Measurements from ENCODE around the gene TTC5.

TTC5 gene, protein sequence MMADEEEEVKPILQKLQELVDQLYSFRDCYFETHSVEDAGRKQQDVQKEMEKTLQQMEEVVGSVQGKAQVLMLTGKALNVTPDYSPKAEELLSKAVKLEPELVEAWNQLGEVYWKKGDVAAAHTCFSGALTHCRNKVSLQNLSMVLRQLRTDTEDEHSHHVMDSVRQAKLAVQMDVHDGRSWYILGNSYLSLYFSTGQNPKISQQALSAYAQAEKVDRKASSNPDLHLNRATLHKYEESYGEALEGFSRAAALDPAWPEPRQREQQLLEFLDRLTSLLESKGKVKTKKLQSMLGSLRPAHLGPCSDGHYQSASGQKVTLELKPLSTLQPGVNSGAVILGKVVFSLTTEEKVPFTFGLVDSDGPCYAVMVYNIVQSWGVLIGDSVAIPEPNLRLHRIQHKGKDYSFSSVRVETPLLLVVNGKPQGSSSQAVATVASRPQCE

DNA sequence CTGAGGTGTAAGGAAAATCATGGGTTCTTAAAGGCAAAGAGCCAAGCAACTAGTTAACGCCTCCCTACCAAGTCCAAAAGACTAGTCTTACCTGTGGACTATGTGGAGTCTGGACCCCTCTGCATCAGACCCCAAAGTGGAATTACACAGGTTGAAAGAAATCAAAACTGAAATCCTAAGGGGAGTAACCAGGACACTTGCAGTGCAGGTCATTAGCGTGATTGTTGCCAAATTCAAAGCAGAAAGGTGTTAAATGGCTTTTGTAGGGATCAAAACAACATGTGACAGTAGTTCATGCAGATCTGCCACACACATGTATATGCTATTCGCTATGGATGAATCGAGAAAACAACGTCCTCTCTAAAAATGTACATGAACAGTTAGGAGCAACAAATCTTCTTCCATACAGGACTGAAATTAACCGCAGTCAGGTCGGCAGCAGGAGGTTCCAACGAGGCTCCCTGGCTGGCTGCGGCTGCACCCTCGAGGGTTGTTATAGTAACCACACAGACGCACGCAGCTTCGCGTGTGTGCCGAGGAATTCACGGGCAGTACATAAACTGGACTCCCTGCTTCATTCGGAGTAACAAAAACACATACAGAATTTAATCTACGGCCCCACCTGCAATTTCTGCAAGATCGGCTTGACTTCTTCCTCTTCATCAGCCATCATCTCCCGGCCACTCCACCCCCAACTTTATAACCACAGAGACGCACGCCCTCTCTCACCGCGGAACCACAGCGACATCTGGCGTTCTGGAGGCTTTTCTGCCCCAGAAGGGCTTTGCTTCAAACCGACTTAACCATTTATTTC is at the start of gene TTC5:
Gene TTC5 (minus strand): TSS at position 687 of the 814 bp plus-strand sequence. CDS start 14 bp downstream, at position 673.
- Histone ChIP-seq H3K9me3 (ENCODE audit: control insufficient read depth, insufficient read depth, low read length) (no peaks in the 10 kb centered on the region), H3K27me3 (ENCODE audit: control insufficient read depth, low read length) (no peaks in the 10 kb centered on the region), H3K4me1 (ENCODE audit: control insufficient read depth, low read length) (peaks cover 20% of the 10 kb centered on the region), H3K79me2 (ENCODE audit: control insufficient read depth, low read length) (peaks cover 30% of the 10 kb centered on the region), H3K27ac (ENCODE audit: low read depth, low read length) (peak within 1 kb of the TSS; percentile 38; the same call in 1 of the 2 replicates), H3F3A (ENCODE audit: control insufficient read depth, insufficient read depth) (peaks cover 27% of the 10 kb centered on the region), H3K4me2 (ENCODE audit: low read length) (peak within 1 kb of the TSS; percentile 100), H3K4me3 (ENCODE audit: low read length) (peak within 1 kb of the TSS; percentile 100), H3K9me2 (replicated peaks; ENCODE audit: control insufficient read depth, low read length) (no peaks in the 10 kb centered on the region), H3K36me3 (ENCODE audit: control insufficient read depth, low read length) (peaks cover 15% of the 10 kb centered on the region), H4K20me1 (ENCODE audit: control insufficient read depth, insufficient read depth, low read depth, low read length) (no peaks in the 10 kb centered on the region; the same call in 1 of the 2 replicates)
- TF ChIP-seq EZH2phosphoT487 (IDR thresholded peaks at IDR 0.05; ENCODE audit: borderline replicate concordance, low read length), result no peak
- TF ChIP-seq, protein P1, sequence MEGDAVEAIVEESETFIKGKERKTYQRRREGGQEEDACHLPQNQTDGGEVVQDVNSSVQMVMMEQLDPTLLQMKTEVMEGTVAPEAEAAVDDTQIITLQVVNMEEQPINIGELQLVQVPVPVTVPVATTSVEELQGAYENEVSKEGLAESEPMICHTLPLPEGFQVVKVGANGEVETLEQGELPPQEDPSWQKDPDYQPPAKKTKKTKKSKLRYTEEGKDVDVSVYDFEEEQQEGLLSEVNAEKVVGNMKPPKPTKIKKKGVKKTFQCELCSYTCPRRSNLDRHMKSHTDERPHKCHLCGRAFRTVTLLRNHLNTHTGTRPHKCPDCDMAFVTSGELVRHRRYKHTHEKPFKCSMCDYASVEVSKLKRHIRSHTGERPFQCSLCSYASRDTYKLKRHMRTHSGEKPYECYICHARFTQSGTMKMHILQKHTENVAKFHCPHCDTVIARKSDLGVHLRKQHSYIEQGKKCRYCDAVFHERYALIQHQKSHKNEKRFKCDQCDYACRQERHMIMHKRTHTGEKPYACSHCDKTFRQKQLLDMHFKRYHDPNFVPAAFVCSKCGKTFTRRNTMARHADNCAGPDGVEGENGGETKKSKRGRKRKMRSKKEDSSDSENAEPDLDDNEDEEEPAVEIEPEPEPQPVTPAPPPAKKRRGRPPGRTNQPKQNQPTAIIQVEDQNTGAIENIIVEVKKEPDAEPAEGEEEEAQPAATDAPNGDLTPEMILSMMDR (IDR thresholded peaks at IDR 0.05; ENCODE audit: low read depth, low read length, poor library complexity, severe bottlenecking), result peak; percentile 90

DNA sequence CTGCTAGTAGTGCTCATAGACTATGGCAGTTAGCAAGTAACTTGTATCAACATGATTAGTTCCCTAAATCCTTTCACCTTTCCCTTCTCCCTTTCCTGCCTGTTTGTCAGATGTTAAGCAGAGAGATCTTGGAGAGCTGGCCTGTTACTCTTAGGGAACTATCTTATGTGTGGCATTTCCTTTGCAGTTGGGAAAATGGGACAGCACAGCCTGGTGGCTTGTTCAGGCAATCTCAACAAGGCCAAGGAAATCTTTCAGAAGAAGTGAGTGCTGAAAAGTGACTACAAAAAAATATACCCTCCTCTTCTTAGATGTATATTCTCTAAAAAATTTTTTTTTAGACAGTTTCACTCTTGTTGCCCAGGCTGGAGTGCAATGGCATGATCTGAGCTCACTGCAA is 45.1 kb upstream of the TTC5 start:
- Histone ChIP-seq H3K9me3 (ENCODE audit: control insufficient read depth, insufficient read depth, low read length) (no peaks in the 10 kb centered on the region), H3K27ac (ENCODE audit: low read depth, low read length) (no peak overlapping the region), H3K4me2 (ENCODE audit: low read length) (no peak overlapping the region), H4K20me1 (ENCODE audit: control insufficient read depth, insufficient read depth, low read depth, low read length) (no peaks in the 10 kb centered on the region), H3K36me3 (ENCODE audit: control insufficient read depth, low read length) (peaks cover 89% of the 10 kb centered on the region), H3K9me2 (replicated peaks; ENCODE audit: control insufficient read depth, low read length) (no peaks in the 10 kb centered on the region), H3K4me3 (ENCODE audit: low read length) (no peak overlapping the region), H3F3A (ENCODE audit: control insufficient read depth, insufficient read depth) (no peaks in the 10 kb centered on the region), H3K4me1 (ENCODE audit: control insufficient read depth, low read length) (no peaks in the 10 kb centered on the region), H3K27me3 (ENCODE audit: control insufficient read depth, low read length) (no peaks in the 10 kb centered on the region), H3K79me2 (ENCODE audit: control insufficient read depth, low read length) (peaks cover 1% of the 10 kb centered on the region; the same call in 1 of the 2 replicates)
- TF ChIP-seq EZH2phosphoT487 (IDR thresholded peaks at IDR 0.05; ENCODE audit: borderline replicate concordance, low read length), result no peak
- TF ChIP-seq, protein P1 (IDR thresholded peaks at IDR 0.05; ENCODE audit: low read depth, low read length, poor library complexity, severe bottlenecking), result no peak

DNA sequence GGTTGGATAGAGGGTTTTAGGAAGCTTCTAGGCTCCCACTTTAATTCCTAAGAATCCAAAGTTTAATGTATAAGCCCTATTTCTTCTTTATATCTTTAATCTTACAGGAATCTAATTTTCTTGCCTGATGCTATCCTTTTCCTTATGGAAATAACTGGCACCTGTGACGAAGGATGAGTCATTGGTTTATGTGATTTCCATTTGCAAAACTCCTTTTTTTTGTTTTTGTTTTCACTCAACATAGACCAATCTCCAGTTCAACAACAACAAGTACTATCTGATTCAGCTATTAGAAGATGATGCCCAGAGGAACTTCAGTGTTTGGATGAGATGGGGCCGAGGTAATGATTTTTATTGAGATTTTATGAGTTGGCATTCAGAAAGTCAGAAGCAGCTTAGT is 44.5 kb upstream of the TTC5 start:
- no peak overlapping the region for H3K27ac ChIP-seq (ENCODE audit: low read depth, low read length)
- no peaks in the 10 kb centered on the region for H3K9me3 ChIP-seq (ENCODE audit: control insufficient read depth, insufficient read depth, low read length)
- no peaks in the 10 kb centered on the region for H4K20me1 ChIP-seq (ENCODE audit: control insufficient read depth, insufficient read depth, low read depth, low read length)
- TF ChIP-seq, protein P1 (IDR thresholded peaks at IDR 0.05; ENCODE audit: low read depth, low read length, poor library complexity, severe bottlenecking), result no peak
- no peak for TF ChIP-seq EZH2phosphoT487 (IDR thresholded peaks at IDR 0.05; ENCODE audit: borderline replicate concordance, low read length)
- peaks cover 90% of the 10 kb centered on the region for H3K36me3 ChIP-seq (ENCODE audit: control insufficient read depth, low read length)
- peaks cover 7% of the 10 kb centered on the region for H3K79me2 ChIP-seq (ENCODE audit: control insufficient read depth, low read length)
- H3K4me3 ChIP-seq (ENCODE audit: low read length), result no peak overlapping the region
- no peaks in the 10 kb centered on the region for H3K4me1 ChIP-seq (ENCODE audit: control insufficient read depth, low read length)
- H3K4me2 ChIP-seq (ENCODE audit: low read length), result no peak overlapping the region
- H3F3A ChIP-seq (ENCODE audit: control insufficient read depth, insufficient read depth), result no peaks in the 10 kb centered on the region
- no peaks in the 10 kb centered on the region for H3K27me3 ChIP-seq (ENCODE audit: control insufficient read depth, low read length)
- no peaks in the 10 kb centered on the region for H3K9me2 ChIP-seq (replicated peaks; ENCODE audit: control insufficient read depth, low read length)

Data from DOHH2 (cell line).